Stimulated activated CD8-positive, alpha-beta memory T cell treated with anti-CD3 and anti-CD28 coated beads, Interleukin-15, amount 100 ng/mL, for 24 hours (primary cell): ENCODE results near the gene CFAP74.

Experiments
- DNase-seq: peaks from one replicate; pipeline ENCODE4 v3.0.0-alpha.2; 2020; ENCODE audit warnings: low read depth

CFAP74 gene

GRCh38 chr1:2020310-2020655, 16.7 kb upstream of the CFAP74 start:
- no peak for DNase-seq

- no peak for DNase-seq
Observed at GRCh38 chr1:2019571-2020309, 16.2 kb upstream of the CFAP74 start.

GRCh38 chr1:2019172-2019543, 15.6 kb upstream of the CFAP74 start, which contains the start of gene GABRD:
Gene GABRD (plus strand): TSS chr1:2019345. CDS start chr1:2019424, 79 bp downstream.
- DNase-seq: no peak

GRCh38 chr1:2018217-2019171, 14.9 kb upstream of the CFAP74 start:
- DNase-seq: no peak

GRCh38 chr1:2016123-2016522, 12.5 kb upstream of the CFAP74 start:
- DNase-seq: no peak

GRCh38 chr1:2014741-2015735, 11.5 kb upstream of the CFAP74 start:
- no peak for DNase-seq

GRCh38 chr1:2014181-2014580, 10.6 kb upstream of the CFAP74 start:
- DNase-seq: no peak

- no peak for DNase-seq
Observed at GRCh38 chr1:2009101-2010053, 5.8 kb upstream of the CFAP74 start.

GRCh38 chr1:2004856-2005255, 1.3 kb upstream of the CFAP74 start:
- DNase-seq: no peak

- no peak for DNase-seq
Observed at GRCh38 chr1:2001773-2002411, 1.7 kb downstream of the CFAP74 start.

GRCh38 chr1:2000850-2001249, 2.7 kb downstream of the CFAP74 start:
- DNase-seq: no peak

GRCh38 chr1:2000432-2000831, 3.2 kb downstream of the CFAP74 start:
- DNase-seq: no peak

- DNase-seq: no peak
Observed at GRCh38 chr1:1997576-1997975, 6.0 kb downstream of the CFAP74 start.

- DNase-seq: no peak
Observed at GRCh38 chr1:1996207-1996651, 7.4 kb downstream of the CFAP74 start.

- DNase-seq: no peak
Observed at GRCh38 chr1:1994536-1994935, 9.1 kb downstream of the CFAP74 start.

GRCh38 chr1:1990222-1990621, 13.4 kb downstream of the CFAP74 start:
- no peak for DNase-seq

GRCh38 chr1:1989789-1990188, 13.8 kb downstream of the CFAP74 start:
- DNase-seq: no peak

- no peak for DNase-seq
Observed at GRCh38 chr1:1989102-1989542, 14.5 kb downstream of the CFAP74 start.

GRCh38 chr1:1988061-1988945, 15.3 kb downstream of the CFAP74 start:
- DNase-seq: no peak
